NOMO-1 treated with DMSO at 0.1 percent for 48 hours (cell line): Measurements from ENCODE around the gene TBX6.

ENCODE experiments used
- DNase-seq: peaks from one replicate; lab custom pipeline; 2025; ENCODE audit not compliant: unreplicated experiment; lab: John Stamatoyannopoulos, UW

The TBX6 gene

DNA sequence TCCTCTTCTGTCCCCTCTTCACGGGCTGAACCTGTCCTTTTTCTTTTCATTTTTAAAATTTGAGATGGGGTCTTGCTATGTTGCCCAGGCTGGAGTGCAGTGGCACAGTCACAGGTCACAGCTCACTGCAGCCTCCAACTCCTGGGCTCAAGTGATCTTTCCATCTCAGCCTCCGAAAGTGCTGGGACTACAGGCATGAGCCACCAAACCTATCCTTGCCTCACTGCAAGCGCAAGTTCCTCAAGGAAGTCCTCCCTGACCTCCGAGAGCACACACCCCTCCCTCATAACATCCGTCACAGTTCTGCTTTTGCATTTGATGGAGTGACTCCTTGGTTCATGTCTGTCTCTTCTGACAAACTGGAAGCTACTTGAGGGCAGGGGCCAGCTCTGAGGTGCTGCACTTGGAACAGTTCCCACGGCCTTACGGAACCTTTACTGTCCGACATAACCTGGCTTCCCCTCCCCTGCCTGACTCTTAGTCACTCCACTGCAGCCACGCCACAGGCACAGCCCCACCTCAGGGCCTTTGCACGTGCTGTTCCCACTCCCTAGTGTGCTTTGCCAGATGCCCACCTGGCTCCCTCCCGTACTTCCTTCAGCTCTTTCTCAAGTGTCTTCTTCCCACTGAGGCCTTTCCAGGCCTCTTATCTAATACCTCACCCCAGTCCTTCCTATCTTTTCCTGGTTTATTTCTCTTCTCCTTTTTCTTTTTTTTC is 4.4 kb downstream of the TBX6 start:
- DNase-seq = peak; percentile 66

DNA sequence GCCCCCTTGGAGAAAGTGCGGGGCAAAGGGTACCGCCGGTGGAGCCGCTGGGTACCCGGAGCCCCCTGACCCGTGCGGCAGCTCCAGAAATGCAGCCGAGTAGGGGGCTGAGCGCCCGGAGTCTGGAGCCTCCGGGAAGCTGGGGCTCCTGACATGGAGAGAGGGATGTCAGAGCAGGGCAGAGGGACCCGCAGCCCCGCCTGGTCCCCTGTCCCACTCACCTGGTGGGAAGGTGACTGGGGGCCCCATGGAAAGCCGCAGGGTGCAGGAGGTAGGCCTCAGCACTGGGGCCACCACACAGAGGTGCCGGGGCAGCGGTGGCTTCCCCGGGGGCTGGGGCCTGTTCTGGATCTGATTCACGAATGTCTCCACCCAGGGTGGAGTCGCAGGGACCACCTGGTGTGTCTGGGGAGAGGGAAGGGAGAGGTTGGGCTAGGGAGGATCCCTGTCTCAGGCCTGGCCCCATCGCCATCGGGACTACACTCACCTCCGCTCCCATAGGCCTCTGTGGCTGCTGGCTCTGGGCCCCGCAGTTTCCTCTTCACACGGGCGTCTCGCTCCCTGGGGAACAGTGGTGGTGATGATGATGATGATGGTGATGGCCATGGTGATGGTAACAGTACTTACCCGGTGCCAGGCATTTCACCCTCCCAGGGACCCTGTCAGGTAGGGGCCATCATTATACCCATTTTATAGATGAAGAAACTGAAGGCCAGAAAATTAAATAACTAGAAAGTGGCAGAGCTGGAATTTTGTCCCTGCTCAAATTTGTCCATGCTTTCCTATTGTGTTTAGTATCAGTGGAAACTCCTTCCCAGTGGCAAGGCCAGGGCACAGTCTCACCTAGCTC is 5.2 kb downstream of the TBX6 start:
- DNase-seq = no peak

GRCh38 chr16:30085820-30086219 is 5.9 kb downstream of the TBX6 start:
- no peak for DNase-seq

GRCh38 chr16:30085247-30085646 is 6.5 kb downstream of the TBX6 start:
- no peak for DNase-seq

GRCh38 chr16:30084816-30085159 is 6.9 kb downstream of the TBX6 start:
- no peak for DNase-seq

GRCh38 chr16:30084096-30084815 is 7.5 kb downstream of the TBX6 start:
- no peak for DNase-seq

DNA sequence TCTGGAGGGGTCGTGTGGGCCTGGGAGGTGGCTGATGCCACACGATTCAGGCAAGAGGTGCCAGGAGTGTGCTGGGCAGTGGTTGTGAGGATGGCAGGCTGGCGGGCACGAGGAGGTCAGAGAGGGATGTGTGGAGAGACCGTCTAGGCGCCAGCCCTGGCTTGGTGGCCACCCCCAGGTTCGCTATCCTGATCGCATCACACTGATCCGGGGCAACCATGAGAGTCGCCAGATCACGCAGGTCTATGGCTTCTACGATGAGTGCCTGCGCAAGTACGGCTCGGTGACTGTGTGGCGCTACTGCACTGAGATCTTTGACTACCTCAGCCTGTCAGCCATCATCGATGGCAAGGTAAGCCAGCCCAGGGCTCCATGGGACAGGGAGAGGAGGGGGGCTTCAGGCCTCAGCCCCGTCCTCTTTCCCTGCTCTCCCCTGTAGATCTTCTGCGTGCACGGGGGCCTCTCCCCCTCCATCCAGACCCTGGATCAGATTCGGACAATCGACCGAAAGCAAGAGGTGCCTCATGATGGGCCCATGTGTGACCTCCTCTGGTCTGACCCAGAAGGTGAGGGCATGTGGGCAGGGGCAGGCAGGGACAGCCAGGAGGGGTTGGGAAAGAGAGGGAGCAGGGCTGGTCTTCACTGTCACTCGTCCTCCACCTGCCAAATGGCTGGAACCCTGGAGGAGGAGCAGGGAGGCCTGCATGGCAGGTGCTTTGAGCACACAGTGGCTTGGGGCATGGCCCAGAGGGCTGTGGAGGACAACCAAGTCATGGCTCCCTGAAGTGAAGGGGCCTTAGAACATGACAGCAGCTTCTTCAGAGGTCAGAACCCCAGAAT is 8.3 kb downstream of the TBX6 start:
- no peak for DNase-seq

- no peak for DNase-seq
Observed at GRCh38 chr16:30082545-30083090, 9.1 kb downstream of the TBX6 start.

GRCh38 chr16:30079480-30079879 is 12.2 kb downstream of the TBX6 start:
- no peak for DNase-seq

DNA sequence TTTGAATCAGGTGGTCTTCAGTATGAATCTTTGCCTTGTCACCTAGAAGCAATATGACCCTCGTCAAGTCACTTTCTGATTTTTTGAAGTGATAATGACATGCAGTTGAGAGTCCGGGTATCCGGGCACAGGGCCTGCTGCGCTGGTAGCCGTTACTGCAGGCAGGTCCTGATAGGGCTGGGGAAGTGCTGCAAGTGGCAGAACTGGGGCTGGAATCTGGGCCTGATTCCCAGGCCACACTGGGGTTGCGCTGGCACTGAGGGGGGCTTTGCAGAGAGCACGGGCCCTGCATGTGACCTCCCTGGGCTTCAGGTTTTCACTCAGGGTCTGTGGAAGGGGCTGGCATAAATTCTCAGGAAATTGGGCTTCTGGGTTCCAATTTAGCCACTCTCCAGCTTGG is 13.0 kb downstream of the TBX6 start:
- no peak for DNase-seq

GRCh38 chr16:30077656-30078055 is 14.1 kb downstream of the TBX6 start:
- DNase-seq = no peak

GRCh38 chr16:30076276-30076791 is 15.4 kb downstream of the TBX6 start:
- no peak for DNase-seq

- peak; percentile 88 for DNase-seq
Observed at GRCh38 chr16:30075503-30076275, 16.0 kb downstream of the TBX6 start, which contains the start of gene PPP4C. Gene PPP4C (plus strand): TSS chr16:30075994. CDS start chr16:30076378, 384 bp downstream.

- no peak for DNase-seq
Observed at GRCh38 chr16:30070490-30070889, 21.2 kb downstream of the TBX6 start.

- no peak for DNase-seq
Observed at GRCh38 chr16:30069611-30070462, 21.9 kb downstream of the TBX6 start.

DNA sequence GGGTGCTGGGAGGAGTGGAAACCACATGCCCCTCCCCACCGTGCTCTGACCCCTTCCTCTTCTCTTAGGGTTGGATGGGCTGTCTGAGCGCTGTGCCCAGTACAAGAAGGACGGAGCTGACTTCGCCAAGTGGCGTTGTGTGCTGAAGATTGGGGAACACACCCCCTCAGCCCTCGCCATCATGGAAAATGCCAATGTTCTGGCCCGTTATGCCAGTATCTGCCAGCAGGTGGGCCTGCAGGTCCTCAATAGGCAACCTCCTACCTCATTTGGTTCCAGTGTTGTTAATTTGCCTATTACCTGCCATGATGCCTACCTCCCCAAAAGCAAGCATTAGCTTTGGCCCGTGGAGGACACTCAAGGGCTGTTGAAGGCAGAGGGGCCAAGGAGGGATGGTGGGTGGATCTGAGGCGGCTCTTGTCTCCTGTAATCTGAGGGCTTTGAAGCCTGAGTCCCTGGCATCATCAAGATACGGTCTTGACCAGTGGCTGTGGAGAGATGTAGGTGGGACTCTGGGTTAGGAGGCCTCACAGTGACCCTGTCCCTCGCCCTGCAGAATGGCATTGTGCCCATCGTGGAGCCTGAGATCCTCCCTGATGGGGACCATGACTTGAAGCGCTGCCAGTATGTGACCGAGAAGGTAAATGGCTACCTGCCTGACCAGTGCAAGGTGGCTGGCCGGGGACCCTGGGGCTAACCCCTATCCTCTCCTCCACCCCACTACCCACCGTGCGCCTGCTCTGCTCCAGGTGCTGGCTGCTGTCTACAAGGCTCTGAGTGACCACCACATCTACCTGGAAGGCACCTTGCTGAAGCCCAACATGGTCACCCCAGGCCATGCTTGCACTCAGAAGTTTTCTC is 22.7 kb downstream of the TBX6 start:
- peak; percentile 20 for DNase-seq

- no peak for DNase-seq
Observed at GRCh38 chr16:30068333-30068732, 23.4 kb downstream of the TBX6 start.

DNA sequence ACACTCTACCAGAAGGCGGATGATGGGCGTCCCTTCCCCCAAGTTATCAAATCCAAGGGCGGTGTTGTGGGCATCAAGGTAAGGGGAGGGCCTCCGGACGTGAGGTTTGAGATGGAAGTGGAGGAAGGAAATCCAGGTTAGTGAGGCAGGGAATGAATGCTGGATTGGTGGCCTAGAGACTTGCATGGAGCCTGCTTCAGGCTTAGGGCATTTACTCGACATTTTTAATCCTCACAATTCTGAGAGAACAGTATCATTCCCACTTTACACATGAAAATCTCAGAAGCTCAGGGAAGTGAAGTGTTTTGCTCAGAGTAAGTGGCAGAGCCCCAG is 24.2 kb downstream of the TBX6 start:
- DNase-seq = no peak
